Measurements from ENCODE around the gene STYXL1. TPM values are rescaled to one million over a fixed set of nuclear protein-coding genes. Genes with fewer than 3 reads are reported as not detected.
A peak's percentile ranks its signal among the peaks of the same experiment; 100 is the strongest.

Gene STYXL1
- total RNA-seq, 2 donors from 2014 or later, result 17.6 to 40.1 TPM

DNA sequence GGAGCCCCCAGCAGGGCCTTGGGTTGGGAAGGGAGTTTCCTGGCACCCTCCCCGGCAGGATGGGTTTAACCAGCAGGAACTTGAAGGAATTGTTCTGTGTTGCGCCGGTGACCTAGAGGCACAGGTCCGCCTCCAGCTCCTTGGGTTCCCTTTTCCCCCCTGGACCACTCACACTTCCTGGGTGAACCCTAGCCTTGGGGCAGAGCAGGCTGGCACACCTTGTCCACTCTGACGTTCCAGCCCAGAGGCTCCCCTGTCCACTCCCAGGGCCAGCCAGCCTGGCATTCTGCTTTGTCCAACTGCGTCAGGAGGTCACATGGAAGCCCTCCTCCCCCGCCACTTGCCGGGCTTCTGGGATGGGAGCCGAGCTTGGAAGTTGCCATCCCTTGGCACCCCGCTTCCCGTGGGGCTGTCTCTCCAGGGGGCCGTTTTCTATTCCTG, 79.2 kb downstream of the STYXL1 start:
- Histone ChIP-seq H3K4me1 (peaks cover 0 to 76% of the 10 kb centered on the region in 2 donors), H3K4me3 (peak overlapping the region in 1 of 2 donors; percentile 10)
- DNase-seq (ENCODE audit: low spot score), result no peak

DNA sequence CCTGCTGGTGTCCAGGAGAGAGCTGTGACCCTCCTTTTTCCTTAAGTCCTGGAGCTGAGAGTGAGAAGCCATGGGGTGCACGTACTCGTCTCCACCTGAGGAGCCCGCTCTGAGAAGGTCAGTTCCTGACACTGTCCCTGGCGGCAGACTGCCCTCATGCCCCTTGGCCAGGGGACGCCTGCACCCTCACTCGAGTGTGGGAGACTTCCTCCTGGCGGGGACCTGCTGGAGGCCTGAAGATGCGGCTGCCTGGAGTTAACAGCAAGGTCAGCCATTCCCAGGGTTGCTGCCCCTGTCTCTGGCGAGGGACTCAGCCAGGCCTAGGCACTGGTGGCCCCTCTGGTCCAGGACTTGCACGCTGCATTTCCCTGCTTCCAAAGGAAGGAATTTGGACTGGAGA, 79.8 kb downstream of the STYXL1 start:
- TF ChIP-seq, protein P1, sequence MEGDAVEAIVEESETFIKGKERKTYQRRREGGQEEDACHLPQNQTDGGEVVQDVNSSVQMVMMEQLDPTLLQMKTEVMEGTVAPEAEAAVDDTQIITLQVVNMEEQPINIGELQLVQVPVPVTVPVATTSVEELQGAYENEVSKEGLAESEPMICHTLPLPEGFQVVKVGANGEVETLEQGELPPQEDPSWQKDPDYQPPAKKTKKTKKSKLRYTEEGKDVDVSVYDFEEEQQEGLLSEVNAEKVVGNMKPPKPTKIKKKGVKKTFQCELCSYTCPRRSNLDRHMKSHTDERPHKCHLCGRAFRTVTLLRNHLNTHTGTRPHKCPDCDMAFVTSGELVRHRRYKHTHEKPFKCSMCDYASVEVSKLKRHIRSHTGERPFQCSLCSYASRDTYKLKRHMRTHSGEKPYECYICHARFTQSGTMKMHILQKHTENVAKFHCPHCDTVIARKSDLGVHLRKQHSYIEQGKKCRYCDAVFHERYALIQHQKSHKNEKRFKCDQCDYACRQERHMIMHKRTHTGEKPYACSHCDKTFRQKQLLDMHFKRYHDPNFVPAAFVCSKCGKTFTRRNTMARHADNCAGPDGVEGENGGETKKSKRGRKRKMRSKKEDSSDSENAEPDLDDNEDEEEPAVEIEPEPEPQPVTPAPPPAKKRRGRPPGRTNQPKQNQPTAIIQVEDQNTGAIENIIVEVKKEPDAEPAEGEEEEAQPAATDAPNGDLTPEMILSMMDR (IDR thresholded peaks at IDR 0.05), result no peak
- Histone ChIP-seq H3K27me3 (no peaks in the 10 kb centered on the region), H3K27ac (peak overlapping the region; percentile 80), H3K9me3 (no peaks in the 10 kb centered on the region), H3K4me3 (peak overlapping the region in 1 of 2 donors; percentile 10), H3K36me3 (peaks cover 6% of the 10 kb centered on the region), H3K4me1 (peaks cover 0 to 81% of the 10 kb centered on the region in 2 donors)
- no peak for DNase-seq (ENCODE audit: low spot score)

More for the DNA sequence above, 79.2 kb downstream of the STYXL1 start:
- TF ChIP-seq, protein P1 (IDR thresholded peaks at IDR 0.05), result no peak
- Histone ChIP-seq H3K27ac (peak overlapping the region; percentile 80), H3K9me3 (no peaks in the 10 kb centered on the region), H3K27me3 (no peaks in the 10 kb centered on the region), H3K36me3 (peaks cover 10% of the 10 kb centered on the region)

DNA sequence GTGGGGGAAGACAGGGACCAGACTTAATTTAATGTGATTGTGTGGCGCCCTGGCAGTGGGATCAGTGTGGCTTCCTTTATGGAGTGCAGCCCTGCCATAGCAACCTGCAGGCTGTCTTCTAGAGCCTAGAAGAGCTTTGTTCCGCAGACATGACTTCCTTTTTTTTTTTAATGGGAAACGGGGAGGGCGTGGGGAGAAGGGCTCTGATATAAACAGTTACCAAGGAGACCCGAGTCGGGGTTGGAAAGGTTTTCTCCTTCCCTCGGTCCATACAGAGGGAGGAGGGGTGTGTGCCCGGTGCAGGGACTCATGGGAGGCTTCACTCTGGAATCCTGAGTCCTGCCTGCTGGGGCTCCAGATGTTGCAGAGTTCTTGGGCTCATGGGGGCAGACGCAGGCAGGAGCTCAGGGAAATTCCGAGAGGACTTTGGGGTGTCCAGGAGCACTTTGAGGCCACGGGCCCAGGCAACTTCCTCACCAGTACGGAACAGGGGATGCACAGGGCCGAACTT, 80.3 kb downstream of the STYXL1 start:
- Histone ChIP-seq H3K27ac (peak overlapping the region; percentile 80), H3K4me3 (peak overlapping the region in 1 of 2 donors; percentile 10), H3K4me1 (peaks cover 0 to 82% of the 10 kb centered on the region in 2 donors), H3K36me3 (peaks cover under 1% of the 10 kb centered on the region), H3K9me3 (no peaks in the 10 kb centered on the region), H3K27me3 (no peaks in the 10 kb centered on the region)
- no peak for DNase-seq (ENCODE audit: low spot score)
- TF ChIP-seq, protein P1 (IDR thresholded peaks at IDR 0.05), result no peak

DNA sequence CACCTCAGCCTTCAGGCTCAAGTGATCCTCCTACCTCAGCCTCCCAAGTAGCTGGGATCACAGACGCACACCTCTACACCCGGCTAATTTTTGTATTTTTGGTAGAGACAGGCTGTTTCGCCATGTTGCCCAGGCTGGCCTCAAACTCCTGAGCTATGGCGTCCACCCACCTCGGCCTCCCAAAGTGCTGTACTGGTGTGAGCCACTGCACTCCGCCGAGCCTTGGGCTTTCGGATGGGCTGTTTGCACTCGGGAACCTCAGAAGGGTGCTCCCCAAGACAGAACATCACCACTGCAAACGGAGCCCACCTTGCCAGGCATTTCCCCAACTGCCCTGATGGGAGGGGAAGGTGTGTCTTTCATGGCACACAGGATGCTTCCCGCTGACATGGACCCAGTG, 80.7 kb downstream of the STYXL1 start:
- no peaks in the 10 kb centered on the region for H3K9me3 ChIP-seq
- H3K27ac ChIP-seq, result peak overlapping the region; percentile 80
- H3K4me3 ChIP-seq, result no peak overlapping the region
- no peaks in the 10 kb centered on the region for H3K27me3 ChIP-seq
- no peaks in the 10 kb centered on the region for H3K36me3 ChIP-seq
- H3K4me1 ChIP-seq, result peaks cover 0 to 82% of the 10 kb centered on the region in 2 donors
- no peak for DNase-seq (ENCODE audit: low spot score)
- TF ChIP-seq, protein P1 (IDR thresholded peaks at IDR 0.05), result no peak

DNA sequence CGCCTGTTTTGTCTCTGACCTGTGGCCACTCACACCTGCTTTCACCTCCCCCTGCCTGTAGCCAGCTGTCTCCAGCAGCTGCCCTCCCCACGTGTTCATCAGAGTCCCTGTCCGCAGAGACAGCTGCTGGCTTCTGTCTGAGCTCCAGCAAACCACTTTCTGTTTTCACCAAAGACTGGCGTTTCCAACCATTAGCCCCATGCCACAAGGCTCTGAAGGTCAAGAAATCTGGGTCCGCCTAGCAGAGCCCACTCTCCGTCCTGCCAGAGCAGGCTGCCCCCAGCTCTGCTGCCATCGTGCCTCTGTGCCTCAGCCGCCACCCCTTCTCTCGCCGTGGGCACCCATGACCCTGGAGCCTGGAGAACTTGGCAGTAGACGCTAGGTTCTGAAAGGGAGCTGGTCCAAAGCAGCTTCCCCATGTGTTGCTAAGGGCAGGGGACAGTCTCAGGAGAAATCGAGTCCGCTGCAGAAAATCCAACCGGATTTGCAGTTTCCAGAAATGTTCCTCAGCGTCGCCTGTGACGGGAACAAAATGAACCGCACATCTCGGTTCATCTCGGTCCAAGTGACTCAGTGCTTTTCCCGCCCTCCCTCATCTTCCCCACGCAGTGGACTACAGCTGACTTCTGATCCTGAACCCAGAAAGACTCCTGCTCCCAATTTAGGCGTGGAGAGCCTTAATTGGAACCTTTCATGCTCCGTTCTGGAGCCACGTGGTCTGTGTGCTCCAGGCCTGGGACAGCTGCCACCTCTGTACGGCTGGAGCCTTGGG, 81.4 kb downstream of the STYXL1 start:
- DNase-seq (ENCODE audit: low spot score), result peak; percentile 90
- Histone ChIP-seq H3K9me3 (no peaks in the 10 kb centered on the region), H3K27ac (peak overlapping the region; percentile 80), H3K36me3 (no peaks in the 10 kb centered on the region), H3K27me3 (no peaks in the 10 kb centered on the region), H3K4me1 (peaks cover 0 to 82% of the 10 kb centered on the region in 2 donors), H3K4me3 (peak overlapping the region in 1 of 2 donors; percentile 12)
- TF ChIP-seq, protein P1 (IDR thresholded peaks at IDR 0.05), result no peak
